Neural crest cell (in vitro differentiated cells): Measurements from ENCODE around the gene LPAR3. TPM values are rescaled to one million over a fixed set of nuclear protein-coding genes. Genes with fewer than 3 reads are reported as not detected.

Experiments used
- DNase-seq: peaks from one replicate; pipeline ENCODE4 v3.0.0; 2021; ENCODE audit warnings: low read depth, mixed read lengths, low spot score
- H3K27ac Mint-ChIP-seq: one replicate; pipeline ENCODE4 v1.8.0; 2021; ENCODE audit warnings: mild to moderate bottlenecking, mixed read lengths; ENCODE audit not compliant: unreplicated experiment
- H3K27me3 Mint-ChIP-seq: 2 replicates; pipeline ENCODE4 v1.8.0; 2021; ENCODE audit warnings: low read depth, mild to moderate bottlenecking, mixed read lengths
- H3K36me3 Mint-ChIP-seq: 2 replicates; pipeline ENCODE4 v1.8.0; 2021; ENCODE audit warnings: low read depth, mild to moderate bottlenecking, mixed read lengths
- H3K4me1 Mint-ChIP-seq: 2 replicates; pipeline ENCODE4 v1.8.0; 2021; ENCODE audit warnings: mixed read lengths
- H3K4me3 Mint-ChIP-seq: one replicate; pipeline ENCODE4 v1.8.0; 2021; ENCODE audit warnings: mild to moderate bottlenecking, mixed read lengths
- H3K9me3 Mint-ChIP-seq: 2 replicates; pipeline ENCODE4 v1.8.0; 2021; ENCODE audit warnings: mixed read lengths
- total RNA-seq: library from RNA; stranded (reverse); gene quantifications from 2 replicates; pipeline ENCODE4 v1.2.1, GENCODE V29; 2021
- TF ChIP-seq, protein P1 (sequence below): fragments of 200-600 bp; sonication (generic); conservative IDR thresholded peaks from 2 replicates; pipeline ENCODE4 v1.5.0; 2021; ENCODE audit warnings: antibody characterized with exemption, mild to moderate bottlenecking

The LPAR3 gene
- total RNA-seq, 1 donor from 2014 or later, result 1.3 TPM

DNA sequence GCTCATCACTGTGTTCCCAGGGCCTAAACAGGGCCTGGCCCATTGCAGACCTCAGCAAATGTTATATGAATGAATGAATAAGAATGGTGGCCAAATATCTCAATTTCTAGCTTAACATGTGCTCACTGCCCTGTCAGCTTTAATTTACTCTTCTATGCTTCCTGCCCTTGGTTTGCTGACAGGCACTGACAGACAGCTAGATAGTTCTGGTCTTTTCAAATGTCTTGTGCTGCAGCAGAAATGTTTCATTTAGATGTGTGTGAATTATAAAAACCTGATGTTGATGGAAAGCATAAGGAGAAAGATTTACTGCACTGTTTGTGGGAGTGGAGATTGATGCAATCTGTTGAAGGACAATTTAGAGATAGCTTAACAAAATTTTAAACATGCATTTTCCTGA is 48.9 kb downstream of the LPAR3 start:
- no peak overlapping the region for H3K4me3 Mint-ChIP-seq
- no peaks in the 10 kb centered on the region for H3K36me3 Mint-ChIP-seq
- H3K4me1 Mint-ChIP-seq, result no peaks in the 10 kb centered on the region
- no peak overlapping the region for H3K27ac Mint-ChIP-seq
- H3K27me3 Mint-ChIP-seq, result no peaks in the 10 kb centered on the region
- no peak for DNase-seq
- TF ChIP-seq, protein P1, sequence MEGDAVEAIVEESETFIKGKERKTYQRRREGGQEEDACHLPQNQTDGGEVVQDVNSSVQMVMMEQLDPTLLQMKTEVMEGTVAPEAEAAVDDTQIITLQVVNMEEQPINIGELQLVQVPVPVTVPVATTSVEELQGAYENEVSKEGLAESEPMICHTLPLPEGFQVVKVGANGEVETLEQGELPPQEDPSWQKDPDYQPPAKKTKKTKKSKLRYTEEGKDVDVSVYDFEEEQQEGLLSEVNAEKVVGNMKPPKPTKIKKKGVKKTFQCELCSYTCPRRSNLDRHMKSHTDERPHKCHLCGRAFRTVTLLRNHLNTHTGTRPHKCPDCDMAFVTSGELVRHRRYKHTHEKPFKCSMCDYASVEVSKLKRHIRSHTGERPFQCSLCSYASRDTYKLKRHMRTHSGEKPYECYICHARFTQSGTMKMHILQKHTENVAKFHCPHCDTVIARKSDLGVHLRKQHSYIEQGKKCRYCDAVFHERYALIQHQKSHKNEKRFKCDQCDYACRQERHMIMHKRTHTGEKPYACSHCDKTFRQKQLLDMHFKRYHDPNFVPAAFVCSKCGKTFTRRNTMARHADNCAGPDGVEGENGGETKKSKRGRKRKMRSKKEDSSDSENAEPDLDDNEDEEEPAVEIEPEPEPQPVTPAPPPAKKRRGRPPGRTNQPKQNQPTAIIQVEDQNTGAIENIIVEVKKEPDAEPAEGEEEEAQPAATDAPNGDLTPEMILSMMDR, result no peak
- no peaks in the 10 kb centered on the region for H3K9me3 Mint-ChIP-seq

DNA sequence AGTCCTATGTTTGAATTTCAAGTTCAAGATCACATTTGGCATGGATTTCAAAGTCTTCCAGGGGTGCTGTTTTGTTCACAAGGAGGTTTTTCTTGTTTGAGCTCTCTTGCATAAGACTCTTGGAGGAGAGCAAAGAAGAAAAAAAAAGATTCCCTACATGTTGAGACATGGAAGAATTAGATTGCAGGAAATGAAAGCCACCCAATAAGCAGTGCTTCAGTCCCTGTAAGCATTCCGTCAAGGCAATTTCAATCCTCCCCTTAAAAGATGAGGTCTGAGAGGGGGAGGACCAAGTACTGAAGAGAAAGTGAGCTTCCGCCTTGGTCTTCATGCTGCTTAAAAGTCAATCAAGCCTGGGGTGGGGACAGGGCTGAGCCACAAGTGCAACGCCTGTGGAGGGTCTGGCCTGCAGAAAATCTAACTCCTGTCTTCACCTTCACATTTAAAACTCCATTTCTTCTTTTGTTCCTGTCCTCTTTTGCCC is 50.2 kb downstream of the LPAR3 start:
- no peak overlapping the region for H3K4me3 Mint-ChIP-seq
- TF ChIP-seq, protein P1, result no peak
- H3K9me3 Mint-ChIP-seq, result no peaks in the 10 kb centered on the region
- H3K36me3 Mint-ChIP-seq, result no peaks in the 10 kb centered on the region
- H3K27ac Mint-ChIP-seq, result no peak overlapping the region
- H3K27me3 Mint-ChIP-seq, result no peaks in the 10 kb centered on the region
- H3K4me1 Mint-ChIP-seq, result no peaks in the 10 kb centered on the region
- DNase-seq, result no peak

DNA sequence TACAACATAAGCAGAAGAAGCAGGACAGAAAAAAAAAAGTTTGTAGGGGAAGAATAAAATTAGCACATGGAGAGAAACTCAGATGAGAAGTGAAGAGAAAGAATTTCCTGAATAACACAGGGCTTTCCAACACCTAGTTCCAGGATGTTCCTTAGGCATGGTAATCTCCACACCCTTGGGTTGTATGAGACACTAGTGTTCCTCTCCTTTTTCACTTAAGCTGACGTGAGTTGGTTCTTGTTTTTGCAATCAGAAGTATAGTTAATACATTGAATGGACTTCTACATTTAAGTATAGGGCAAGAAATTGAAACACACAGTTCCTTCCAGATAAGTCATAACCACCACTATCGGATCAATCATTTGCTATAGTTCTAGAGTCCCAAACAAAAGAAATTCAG is 51.0 kb downstream of the LPAR3 start:
- Mint-ChIP-seq H3K9me3 (no peaks in the 10 kb centered on the region), H3K27ac (no peak overlapping the region), H3K27me3 (no peaks in the 10 kb centered on the region), H3K4me1 (no peaks in the 10 kb centered on the region), H3K36me3 (no peaks in the 10 kb centered on the region), H3K4me3 (no peak overlapping the region)
- TF ChIP-seq, protein P1, result no peak
- no peak for DNase-seq

DNA sequence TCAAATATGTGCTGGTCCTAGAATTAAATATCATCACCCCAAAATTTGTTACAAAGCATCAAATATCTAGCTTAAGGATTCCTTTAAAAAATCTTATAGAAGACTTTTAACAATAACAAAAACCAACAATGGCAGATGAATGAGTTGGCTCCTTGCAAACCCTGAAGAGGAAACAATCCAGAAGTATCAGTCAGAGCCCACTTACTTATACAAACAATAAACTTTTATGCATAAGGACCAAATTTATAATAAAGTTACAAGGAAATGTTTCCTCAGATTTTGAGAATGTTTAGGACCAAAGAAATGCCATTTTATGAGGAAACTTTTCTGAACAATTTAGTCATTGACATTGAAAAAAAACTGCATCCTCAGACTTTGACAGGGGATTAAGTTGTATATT is 52.7 kb downstream of the LPAR3 start:
- Mint-ChIP-seq H3K36me3 (no peaks in the 10 kb centered on the region), H3K27ac (no peak overlapping the region), H3K4me1 (no peaks in the 10 kb centered on the region), H3K9me3 (no peaks in the 10 kb centered on the region), H3K4me3 (no peak overlapping the region), H3K27me3 (no peaks in the 10 kb centered on the region)
- DNase-seq, result no peak
- TF ChIP-seq, protein P1, result no peak

DNA sequence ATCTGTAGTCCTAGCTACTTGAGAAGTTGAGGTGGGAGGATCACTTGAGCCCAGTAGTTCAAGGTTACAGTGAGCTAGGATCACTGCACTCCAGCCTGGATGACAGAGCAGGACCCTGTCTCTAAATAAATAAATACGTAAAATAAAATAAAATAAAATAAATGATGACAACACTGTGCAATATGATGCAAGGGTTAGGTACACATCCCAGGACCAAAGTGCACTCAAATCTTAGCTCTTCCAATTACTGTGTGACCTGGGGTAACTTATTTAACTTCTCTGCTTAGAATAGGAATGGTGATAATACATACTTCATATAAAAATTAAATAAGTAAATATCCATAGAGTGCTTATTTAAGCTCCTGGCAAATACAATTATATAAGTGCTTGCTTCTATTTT is 53.5 kb downstream of the LPAR3 start:
- no peak for DNase-seq
- no peaks in the 10 kb centered on the region for H3K36me3 Mint-ChIP-seq
- H3K27ac Mint-ChIP-seq, result no peak overlapping the region
- no peaks in the 10 kb centered on the region for H3K27me3 Mint-ChIP-seq
- TF ChIP-seq, protein P1, result no peak
- no peak overlapping the region for H3K4me3 Mint-ChIP-seq
- no peaks in the 10 kb centered on the region for H3K4me1 Mint-ChIP-seq
- no peaks in the 10 kb centered on the region for H3K9me3 Mint-ChIP-seq

DNA sequence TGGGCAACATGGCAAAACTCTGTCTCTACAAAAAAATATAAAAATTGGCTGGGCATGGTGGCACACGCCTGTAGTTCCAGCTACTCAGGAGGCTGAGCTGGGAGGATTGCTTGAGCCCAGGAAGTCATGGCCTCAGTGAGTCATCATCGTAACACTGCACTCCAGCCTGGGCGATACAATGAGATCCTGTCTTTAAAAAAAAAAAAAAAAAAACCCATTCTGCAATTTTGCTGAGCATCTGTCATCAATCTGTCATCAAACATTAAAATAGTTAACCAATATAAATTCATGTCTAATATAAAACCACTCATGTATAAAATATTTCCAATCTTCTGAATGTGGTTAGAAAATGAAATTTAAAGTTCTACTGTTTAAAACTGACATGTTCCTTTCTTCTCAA is 56.9 kb downstream of the LPAR3 start:
- TF ChIP-seq, protein P1, result no peak
- Mint-ChIP-seq H3K27me3 (no peaks in the 10 kb centered on the region), H3K4me3 (no peak overlapping the region), H3K4me1 (no peaks in the 10 kb centered on the region), H3K9me3 (no peaks in the 10 kb centered on the region), H3K27ac (no peak overlapping the region), H3K36me3 (no peaks in the 10 kb centered on the region)
- no peak for DNase-seq
